ENCODE measurements around the gene HMGXB4. TPM values are rescaled to one million over a fixed set of nuclear protein-coding genes. Genes with fewer than 3 reads are reported as not detected.

The HMGXB4 gene
- total and polyA plus RNA-seq, 9 of the 15 experiments (the other 6 are each of a cell fraction or from before 2014, with no cell fraction given): 9.9 to 31.4 (median 24.8) TPM

DNA sequence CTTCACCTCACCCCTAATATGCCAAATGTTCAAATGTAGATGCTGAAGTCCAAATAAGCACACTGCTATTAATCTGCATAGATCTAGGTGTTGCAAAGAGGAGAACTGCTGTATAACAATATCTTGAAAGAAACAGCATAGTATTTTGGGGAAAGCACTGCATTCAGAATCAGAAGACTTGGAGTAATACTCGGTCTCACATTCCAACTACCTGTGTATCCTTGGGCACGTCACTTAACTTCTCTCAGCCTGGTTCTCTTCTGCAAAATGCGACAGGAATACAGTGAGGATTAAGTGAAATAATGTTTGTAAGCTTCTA is 332 bp upstream of the HMGXB4 start:
- Histone ChIP-seq H3K27ac (ENCODE audit: extremely low read depth, low read depth, low read length) (peak overlapping the region; percentile 90), H3K4me2 (ENCODE audit: insufficient read depth, low read length) (peak overlapping the region; percentile 88), H3K9me1 (ENCODE audit: control insufficient read depth, insufficient read depth, low read length) (no peaks in the 10 kb centered on the region), H4K20me1 (replicated peaks; ENCODE audit: control insufficient read depth, insufficient read depth, low read length) (no peaks in the 10 kb centered on the region), H3K4me1 (replicated peaks in 1 of 2; ENCODE audit: control insufficient read depth in 2 of 2, insufficient read depth in 2 of 2, low read length in 2 of 2) (peaks cover 6 to 7% of the 10 kb centered on the region in 2 experiments; a peak in 3 of 5 replicates), H3K36me3 (ENCODE audit: control insufficient read depth, insufficient read depth, low read length) (peaks cover 22% of the 10 kb centered on the region), H3K9me3 (replicated peaks; ENCODE audit: control insufficient read depth, insufficient read depth, low read depth, low read length) (no peaks in the 10 kb centered on the region), H3K4me3 (peak overlapping the region; percentile 82), H3K9ac (ENCODE audit: insufficient read depth in 1 of 2, low read depth in 2 of 2, low read length in 2 of 2) (peak overlapping the region; percentile 81 to 96), H2AFZ (ENCODE audit: low read depth, low read length) (peak overlapping the region; percentile 98), H3K79me2 (ENCODE audit: control insufficient read depth, insufficient read depth, low read length) (peaks cover 49% of the 10 kb centered on the region), H3K27me3 (ENCODE audit: control insufficient read depth in 2 of 2, insufficient read depth in 2 of 2, low read length in 2 of 2) (no peaks in the 10 kb centered on the region)
- WGBS (ENCODE audit: insufficient coverage, low coverage, missing lambda C conversion rate): 0% methylated on average over 3 of the region's 3 CpGs
- no TSS peak for BruUV-seq (replicated peaks)
- ATAC-seq: peak; percentile 43
- in situ Hi-C loops (cut with MboI): no loop called here
- FAIRE-seq: no peak
- DNase-seq (ENCODE audit: extremely low read depth in 1 of 4, low spot score in 3 of 4): no peak
- intact Hi-C loops (cut with micrococcal nuclease): no loop called here
- POLR2A ChIA-PET: interaction anchor here (1.0 to 3.0 kb wide), 5 partner anchors 9 to 125 kb away, joined by 3 to 9 read pairs (median 4); no protein-coding TSS in a partner anchor
- CTCF ChIA-PET (ENCODE audit: low intra/inter-chr PET ratio): no interaction called here
- TF ChIP-seq, protein P1, sequence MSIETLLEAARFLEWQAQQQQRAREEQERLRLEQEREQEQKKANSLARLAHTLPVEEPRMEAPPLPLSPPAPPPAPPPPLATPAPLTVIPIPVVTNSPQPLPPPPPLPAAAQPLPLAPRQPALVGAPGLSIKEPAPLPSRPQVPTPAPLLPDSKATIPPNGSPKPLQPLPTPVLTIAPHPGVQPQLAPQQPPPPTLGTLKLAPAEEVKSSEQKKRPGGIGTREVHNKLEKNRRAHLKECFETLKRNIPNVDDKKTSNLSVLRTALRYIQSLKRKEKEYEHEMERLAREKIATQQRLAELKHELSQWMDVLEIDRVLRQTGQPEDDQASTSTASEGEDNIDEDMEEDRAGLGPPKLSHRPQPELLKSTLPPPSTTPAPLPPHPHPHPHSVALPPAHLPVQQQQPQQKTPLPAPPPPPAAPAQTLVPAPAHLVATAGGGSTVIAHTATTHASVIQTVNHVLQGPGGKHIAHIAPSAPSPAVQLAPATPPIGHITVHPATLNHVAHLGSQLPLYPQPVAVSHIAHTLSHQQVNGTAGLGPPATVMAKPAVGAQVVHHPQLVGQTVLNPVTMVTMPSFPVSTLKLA (conservative IDR thresholded peaks at IDR 0.05): peak in 1 of 2 experiments; percentile 46; a peak in 1 of 4 replicates
- TF ChIP-seq WHSC1 (IDR thresholded peaks at IDR 0.05; ENCODE audit: low read length): no peak
